Measurements from ENCODE around the gene BAX.

DNA sequence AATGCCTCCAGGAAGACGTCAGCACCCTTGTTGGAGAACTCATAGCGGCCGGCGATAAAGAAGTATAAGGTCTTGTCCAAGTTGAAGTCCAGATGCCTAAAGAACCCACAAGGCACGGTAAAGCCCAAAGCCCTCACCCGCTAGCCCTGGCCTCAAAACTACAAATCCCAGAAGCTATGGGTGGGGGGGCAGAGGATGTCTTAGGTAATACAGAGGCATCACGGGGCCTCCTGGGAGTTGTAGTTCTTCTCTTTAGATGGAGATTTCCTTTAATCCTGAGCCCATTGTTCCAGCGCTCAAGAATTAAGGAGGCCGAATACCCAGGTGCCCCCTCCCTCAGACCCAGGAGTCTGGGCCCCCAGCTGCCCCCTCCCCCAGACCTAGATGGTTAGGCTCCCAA lies 27.6 kb downstream of the BAX start:
- TF ChIP-seq, protein P1, sequence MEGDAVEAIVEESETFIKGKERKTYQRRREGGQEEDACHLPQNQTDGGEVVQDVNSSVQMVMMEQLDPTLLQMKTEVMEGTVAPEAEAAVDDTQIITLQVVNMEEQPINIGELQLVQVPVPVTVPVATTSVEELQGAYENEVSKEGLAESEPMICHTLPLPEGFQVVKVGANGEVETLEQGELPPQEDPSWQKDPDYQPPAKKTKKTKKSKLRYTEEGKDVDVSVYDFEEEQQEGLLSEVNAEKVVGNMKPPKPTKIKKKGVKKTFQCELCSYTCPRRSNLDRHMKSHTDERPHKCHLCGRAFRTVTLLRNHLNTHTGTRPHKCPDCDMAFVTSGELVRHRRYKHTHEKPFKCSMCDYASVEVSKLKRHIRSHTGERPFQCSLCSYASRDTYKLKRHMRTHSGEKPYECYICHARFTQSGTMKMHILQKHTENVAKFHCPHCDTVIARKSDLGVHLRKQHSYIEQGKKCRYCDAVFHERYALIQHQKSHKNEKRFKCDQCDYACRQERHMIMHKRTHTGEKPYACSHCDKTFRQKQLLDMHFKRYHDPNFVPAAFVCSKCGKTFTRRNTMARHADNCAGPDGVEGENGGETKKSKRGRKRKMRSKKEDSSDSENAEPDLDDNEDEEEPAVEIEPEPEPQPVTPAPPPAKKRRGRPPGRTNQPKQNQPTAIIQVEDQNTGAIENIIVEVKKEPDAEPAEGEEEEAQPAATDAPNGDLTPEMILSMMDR (IDR thresholded peaks at IDR 0.05; ENCODE audit: low read length), result no peak
- no peak for TF ChIP-seq EZH2 (optimal IDR thresholded peaks at IDR 0.05; ENCODE audit: low read depth, low read length)
- no peak for TF ChIP-seq EZH2phosphoT487 (IDR thresholded peaks at IDR 0.05; ENCODE audit: low read length)
